IPS-11a (cell line): ENCODE data around the gene TOLLIP.
"Not testable (repeated sequence)": the region's sequence is repeated elsewhere in the genome, so short reads cannot be mapped to it uniquely, and the experiment has no call there.

Experiments
- H3K4me3 ChIP-seq: one replicate; pipeline ENCODE4 v1.5.1; 2013; ENCODE audit warnings: low read depth, low read length, control low read depth

TOLLIP gene

DNA sequence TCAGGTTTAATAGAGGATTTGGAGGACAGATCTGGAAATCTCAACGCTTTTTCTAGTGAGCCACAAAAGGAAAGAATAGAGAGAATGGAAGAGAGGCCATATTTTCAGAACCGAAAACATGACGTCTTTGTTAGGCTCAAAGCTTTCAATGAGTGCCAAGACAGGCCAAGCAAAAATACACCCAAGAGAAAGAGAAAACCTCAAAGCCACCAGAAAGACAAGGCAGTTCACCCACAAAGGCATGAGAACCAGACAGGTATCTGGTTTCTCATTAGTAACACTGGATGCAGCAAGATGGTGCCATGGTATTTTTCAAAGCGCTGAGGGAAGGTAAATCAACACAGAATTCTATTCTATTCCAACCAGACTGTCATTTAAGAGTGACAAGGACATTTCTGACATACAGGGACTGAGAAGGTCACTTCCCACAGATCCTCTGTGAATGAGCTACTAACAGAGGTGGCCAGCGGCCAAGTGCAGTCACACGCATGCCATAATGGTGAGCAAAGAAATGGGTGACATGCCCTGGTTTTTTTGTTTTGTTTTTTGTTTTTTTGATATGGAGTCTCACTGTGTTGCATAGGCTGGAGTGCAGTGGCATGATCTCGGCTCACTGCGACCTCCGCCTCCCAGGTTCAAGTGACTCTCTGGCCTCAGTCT is 41.9 kb downstream of the TOLLIP start:
- no peak overlapping the region for H3K4me3 ChIP-seq

DNA sequence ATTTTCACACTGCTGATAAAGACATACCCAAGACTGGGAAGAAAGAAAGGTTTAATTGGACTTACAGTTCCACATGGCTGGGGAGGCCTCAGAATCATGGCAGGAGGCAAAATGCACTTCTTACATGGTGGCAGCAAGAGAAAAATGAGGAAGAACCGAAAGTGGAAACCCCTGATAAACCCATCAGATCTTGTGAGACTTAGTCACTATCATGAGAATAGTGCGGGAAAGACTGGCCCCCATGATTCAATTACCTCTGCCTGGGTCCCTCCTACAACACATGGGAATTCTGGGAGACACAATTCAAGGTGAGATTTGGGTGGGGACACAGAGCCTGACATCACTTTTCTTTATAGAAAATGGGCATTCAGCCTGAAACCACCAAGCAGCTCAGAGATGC is 42.5 kb downstream of the TOLLIP start:
- not testable (repeated sequence) for H3K4me3 ChIP-seq

DNA sequence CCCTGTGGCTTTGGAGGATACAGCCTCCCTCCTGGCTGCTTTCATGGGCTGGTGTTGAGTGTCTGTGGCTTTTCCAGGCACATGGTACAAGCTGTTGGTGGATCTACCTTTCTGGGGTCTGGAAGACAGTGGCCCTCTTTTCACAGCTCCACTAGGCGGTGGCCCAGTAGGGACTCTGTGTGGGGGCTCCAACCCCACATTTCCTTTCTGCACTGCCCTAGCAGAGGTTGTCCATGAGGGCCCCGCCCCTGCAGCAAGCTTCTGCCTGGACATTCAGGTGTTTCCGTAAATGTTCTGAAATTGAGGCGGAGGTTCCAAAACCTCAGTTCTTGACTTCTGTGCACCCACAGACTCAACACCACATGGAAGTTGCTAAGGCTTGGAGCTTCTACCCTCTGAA is 44.0 kb downstream of the TOLLIP start:
- H3K4me3 ChIP-seq: not testable (repeated sequence)

DNA sequence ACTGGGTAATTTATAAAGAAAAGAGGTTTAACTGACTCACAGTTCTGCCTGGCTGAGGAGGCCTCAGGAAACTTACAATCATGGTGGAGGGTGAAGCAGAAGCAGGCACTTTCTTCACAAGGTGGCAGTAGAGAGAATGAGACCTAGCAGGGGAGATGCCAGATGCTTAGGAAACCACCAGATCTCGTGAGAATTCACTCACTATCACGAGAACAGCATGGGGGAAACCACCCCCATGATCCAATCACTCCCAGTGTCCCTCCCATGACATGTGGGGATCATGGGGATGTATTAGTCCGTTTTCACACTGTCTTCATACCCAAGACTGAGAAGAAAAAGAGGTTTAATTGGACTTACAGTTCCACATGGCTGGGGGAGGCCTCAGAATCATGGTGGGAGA is 45.0 kb downstream of the TOLLIP start:
- not testable (repeated sequence) for H3K4me3 ChIP-seq

DNA sequence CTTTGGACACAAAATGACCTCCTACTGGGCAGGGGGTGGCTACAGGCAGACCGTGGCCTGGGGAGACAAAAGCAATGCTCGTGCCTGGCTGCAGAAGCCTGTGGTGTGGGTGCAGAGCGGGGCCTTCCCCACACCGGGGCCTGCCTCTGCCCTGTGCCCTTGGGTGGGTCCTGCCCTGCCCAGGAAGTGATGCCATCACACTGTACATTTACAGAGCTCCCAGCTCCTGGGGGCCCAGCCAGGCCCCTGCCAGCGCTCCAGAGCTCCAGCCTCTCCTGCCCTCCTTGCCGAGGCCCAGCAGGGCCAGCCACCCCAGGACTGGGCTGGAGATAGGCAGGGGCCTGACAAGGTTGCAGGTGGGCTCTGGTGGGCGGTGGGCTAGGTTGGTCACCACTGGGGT is 46.4 kb downstream of the TOLLIP start:
- no peak overlapping the region for H3K4me3 ChIP-seq

DNA sequence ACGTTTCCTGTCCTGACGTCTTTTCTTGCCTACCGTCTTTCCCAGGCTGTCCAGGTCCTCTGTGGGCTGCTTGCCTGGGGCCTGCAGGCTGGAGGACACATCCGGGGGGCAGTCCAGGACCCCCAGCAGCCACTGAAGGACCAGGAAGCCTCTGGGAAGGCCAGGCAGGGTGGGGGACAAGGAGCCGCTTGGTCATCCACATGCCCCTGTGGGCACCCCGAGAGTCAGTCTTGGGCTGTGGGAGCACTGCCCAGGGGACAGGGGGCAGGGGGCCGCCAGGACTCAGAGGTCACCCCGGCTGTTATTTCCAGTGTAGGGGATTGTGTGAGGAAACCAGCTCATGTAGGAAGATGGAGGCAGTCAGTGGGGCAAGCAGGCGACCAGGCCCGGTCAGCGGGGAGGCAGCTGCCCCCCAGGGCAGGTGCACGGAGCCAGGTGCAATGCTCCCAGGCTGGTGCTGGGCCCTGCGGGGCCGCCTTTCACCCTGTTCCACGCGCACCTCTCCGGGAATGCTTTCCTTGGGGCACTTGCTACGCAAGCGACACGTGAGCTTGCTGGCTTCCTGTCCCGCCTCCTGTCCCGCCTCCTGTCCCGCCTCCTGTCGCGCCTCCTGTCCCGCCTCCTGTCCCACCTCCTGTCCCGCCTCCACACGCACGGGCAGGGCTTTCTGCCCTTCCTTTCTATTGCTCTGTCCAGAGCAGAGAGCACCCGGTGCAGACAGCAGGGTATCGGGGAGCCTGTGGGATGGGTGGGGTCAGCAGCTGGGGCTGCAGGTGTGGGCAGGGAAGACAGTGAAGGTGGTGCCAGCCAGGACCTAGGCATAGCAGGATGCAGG is 47.0 kb downstream of the TOLLIP start:
- H3K4me3 ChIP-seq: peak overlapping the region; percentile 24

DNA sequence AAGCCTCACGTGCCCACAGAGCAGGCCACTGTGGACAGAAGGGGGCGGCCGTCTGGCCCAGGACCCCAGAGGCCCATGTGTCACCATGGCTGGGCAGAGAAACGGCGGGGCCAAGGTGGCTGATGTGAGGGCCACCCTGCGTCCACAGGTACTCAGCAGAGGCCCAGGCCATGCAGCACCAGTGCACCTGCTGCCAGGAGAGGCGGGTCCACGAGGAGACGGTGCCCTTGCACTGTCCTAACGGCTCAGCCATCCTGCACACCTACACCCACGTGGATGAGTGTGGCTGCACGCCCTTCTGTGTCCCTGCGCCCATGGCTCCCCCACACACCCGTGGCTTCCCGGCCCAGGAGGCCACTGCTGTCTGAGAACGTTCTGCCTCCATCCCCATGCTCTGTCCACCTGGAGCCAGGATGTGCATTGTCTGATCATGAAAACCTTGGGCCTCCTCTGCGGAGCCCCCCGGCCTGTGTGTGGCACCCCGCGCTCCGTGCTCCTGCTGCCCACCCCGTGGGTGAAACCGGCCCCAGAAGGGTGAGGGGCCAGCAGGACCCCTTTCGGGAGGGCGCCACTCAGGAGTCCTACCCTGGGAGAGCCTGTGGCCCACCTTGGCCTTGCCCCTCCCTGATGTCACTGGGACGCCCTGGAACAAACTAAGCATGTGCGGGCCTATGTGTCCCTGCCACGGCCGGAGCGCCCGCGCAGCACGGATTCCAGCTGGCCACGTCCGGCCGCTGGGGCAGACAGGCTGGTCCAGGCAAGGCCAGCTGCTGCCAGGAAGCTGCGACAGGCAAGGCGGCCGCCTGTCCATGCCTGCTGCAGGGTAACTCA is 48.0 kb downstream of the TOLLIP start:
- H3K4me3 ChIP-seq: no peak overlapping the region

DNA sequence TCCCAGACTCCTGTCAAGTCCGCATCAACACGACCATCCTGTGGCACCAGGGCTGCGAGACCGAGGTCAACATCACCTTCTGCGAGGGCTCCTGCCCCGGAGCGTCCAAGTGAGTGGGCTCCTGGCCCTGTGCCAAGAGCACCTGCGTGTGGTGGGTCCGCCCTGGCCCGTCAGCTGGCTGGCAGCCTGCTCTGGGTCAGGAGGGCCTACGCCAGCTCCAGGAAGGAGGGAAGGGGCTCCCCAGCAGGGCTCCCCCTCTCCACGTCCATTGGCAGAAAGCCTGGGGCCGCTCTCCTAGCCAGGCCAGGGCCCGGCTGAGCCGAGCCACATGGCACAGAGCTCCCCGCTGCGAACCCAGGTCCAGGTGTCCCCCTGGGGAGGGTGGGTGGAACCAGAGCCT is 48.8 kb downstream of the TOLLIP start:
- H3K4me3 ChIP-seq: no peak overlapping the region

DNA sequence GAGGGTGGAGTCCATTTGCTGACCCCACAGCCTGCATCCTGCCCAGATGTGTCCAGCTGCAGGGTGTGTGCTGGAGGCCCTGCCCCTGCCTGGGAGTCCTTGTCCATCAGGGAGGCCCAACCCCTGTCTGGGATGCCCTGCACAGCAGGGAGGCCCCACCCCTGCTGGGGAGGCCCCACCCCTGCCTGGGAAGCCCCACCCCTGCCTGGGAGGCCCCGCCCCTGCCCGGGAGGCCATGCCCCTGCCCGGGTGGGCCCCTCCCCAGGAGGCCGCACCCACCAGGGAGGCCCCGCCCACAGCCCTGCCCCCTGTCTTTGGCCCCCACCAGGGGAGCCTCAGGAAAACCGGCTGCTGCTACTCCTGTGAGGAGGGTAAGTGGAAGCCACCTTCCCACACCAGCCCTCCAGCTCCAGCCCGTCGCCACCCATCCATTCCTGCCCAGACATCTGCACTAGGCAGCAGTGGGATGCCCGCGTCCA is 49.4 kb downstream of the TOLLIP start:
- no peak overlapping the region for H3K4me3 ChIP-seq

DNA sequence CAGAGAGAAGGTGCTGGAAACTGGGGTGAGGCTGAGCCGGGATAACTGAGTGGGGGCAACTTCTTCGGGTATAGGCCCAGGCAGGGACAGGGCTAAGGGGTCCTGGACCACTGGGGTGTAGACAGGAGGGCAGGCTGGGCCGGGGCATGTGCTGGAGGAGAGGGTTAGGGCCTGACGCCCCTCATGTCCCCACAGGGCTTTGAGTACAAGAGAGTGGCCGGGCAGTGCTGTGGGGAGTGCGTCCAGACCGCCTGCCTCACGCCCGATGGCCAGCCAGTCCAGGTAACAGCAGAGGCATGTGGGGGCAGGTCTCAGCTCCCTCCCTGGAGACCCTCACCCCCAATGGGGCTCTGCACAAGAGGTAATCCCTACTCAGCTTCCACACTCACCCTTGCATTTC is 49.9 kb downstream of the TOLLIP start:
- no peak overlapping the region for H3K4me3 ChIP-seq

DNA sequence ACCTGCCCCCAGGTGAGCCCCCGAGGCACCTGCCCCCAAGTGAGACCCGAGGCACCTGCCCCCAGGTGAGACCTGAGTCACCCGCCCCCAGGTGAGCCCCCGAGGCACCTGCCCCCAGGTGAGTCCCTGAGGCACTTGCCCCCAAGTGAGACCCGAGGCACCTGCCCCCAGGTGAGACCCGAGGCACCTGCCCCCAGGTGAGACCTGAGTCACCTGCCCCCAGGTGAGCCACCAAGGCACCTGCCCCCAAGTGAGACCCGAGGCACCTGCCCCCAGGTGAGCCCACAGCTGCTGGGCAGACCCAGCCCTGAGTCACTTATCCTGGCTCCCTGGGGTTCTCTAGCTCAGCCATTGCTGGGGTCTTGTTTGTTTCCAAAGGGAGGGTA is 50.4 kb downstream of the TOLLIP start:
- no peak overlapping the region for H3K4me3 ChIP-seq

DNA sequence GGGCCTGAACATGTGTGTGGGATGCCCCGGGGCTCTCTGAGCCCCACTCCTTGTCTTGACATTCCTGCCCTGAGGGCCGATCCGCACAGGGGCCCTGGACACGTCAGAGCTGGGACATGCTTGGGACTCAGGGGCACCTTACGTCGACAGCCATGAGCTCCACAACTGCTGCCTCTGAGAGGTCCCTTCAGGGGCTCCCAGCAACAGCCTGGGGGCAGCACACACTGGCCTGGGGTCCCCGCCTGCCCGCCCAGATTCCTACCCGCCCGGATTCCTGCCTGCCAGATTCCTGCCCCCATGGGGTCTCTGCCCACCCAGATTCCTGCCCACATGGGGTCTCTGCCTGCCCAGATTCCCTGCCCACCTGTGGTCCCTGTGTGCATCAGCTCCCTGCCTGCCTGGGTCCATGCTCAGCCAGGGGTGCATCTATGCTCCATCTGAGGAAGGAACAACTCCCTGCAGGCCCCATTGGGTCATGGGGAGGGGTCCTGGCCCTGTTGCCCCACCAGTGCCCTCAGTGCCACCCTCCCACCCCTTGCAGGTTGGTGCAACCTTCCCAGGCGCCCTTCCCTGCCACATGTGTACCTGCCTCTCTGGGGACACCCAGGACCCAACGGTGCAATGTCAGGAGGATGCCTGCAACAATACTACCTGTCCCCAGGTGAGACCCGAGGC is 50.9 kb downstream of the TOLLIP start:
- H3K4me3 ChIP-seq: no peak overlapping the region

DNA sequence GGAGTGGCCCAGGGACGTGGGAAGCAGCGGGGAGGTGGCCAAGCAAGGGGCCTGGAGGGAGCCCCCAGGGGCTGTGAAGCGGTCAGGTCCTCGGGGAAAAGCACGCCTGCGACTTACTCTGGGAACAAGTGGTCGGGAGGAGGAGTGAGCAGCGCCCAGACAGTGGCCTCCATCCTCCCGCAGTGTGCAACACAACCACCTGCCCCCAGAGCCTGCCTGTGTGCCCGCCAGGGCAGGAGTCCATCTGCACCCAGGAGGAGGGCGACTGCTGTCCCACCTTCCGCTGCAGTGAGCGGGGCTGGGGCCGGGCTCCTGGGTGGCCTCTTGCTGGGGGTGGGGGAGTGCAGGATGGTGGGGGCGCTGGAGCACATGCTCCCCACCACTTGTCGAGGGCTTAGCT is 51.5 kb downstream of the TOLLIP start:
- no peak overlapping the region for H3K4me3 ChIP-seq

DNA sequence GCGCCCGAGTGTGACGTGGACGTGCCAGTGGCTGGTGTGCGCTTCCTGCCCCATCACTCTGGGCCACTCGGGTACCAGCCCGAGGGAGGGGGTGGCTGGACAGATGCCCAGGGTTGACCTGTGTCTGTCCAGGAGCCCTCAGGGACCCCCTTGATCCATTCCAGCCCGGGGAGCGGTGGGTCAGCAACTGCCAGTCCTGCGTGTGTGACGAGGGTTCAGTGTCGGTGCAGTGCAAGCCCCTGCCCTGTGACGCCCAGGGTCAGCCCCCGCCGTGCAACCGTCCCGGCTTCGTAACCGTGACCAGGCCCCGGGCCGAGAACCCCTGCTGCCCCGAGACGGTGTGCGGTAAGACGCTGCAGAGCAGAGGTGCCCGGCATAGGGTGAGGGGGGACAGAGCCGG is 52.1 kb downstream of the TOLLIP start:
- H3K4me3 ChIP-seq: no peak overlapping the region

DNA sequence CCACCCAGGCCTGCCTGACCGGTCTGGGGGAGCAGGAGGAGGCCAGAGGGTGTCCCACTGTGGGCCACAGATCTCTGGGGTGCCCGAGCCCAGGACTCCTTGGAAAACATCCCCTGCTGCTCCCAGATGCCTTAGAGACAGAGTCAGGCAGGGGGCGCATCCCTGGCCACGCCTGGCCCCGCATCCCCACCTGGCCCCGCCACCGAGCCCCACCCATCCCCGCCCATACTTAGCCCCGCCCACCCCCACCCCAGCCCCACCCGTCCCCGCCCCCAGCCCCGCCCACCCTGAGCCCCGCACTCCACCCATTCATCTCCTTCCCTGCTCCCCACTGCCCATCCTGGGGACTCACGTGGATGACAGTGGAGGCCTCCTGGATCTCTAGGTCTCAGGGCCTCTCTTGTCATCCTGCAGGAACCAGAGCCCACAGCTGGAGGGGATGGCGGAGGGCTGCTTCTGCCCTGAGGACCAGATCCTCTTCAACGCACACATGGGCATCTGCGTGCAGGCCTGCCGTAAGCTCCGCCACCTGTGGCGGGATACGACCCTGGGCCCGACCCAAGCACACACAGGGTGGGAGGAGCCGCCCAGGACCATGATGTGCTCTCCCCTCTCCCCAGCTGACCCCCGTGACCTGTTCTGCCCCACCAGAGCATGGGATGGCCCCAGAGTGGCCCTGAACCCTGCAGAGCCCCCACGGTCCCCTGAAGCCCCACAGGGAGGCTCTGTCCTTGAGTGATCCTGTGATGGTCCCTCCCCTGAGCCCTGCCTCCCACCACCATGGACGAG is 53.0 kb downstream of the TOLLIP start:
- H3K4me3 ChIP-seq: no peak overlapping the region

DNA sequence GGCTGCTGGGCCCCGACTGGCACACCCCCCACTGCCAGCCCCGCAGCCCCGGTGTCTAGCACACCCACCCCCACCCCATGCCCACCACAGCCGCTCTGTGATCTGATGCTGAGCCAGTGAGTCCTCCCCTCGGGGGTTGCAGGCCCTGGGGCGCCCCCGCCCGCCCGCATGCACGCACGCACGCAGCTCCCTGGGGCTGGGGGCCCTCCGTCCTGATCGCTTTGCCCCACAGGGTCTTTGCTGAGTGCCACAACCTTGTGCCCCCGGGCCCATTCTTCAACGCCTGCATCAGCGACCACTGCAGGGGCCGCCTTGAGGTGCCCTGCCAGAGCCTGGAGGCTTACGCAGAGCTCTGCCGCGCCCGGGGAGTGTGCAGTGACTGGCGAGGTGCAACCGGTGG is 54.3 kb downstream of the TOLLIP start:
- H3K4me3 ChIP-seq: no peak overlapping the region

DNA sequence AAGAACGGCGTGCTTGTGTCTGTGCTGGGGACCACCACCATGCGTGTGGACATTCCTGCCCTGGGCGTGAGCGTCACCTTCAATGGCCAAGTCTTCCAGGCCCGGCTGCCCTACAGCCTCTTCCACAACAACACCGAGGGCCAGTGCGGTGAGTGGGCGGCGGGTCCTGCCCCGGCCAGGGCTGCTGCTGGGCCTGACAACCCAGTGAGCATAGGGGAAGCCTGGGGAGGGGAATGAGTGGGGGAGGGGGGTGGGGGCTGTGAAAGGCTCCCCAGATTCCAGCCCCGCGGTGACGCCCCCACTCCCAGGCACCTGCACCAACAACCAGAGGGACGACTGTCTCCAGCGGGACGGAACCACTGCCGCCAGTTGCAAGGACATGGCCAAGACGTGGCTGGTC is 54.7 kb downstream of the TOLLIP start:
- H3K4me3 ChIP-seq: no peak overlapping the region

DNA sequence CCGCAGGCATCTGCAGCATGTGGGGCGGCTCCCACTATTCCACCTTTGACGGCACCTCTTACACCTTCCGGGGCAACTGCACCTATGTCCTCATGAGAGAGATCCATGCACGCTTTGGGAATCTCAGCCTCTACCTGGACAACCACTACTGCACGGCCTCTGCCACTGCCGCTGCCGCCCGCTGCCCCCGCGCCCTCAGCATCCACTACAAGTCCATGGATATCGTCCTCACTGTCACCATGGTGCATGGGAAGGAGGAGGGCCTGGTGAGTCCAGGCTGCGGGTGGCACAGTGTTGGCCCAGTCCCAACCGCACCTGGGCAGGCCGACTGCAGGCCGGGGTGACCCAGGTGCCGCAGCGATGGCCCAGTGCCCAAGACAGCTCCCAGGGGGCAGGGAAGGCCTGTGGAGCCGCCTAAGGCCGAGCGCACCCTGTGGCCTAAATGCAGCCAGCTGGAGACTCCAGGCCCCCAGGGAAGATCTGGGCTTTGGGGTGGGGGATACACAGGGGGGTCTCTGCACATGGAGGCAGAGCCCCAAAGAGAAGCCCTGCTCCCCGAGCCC is 55.3 kb downstream of the TOLLIP start:
- H3K4me3 ChIP-seq: no peak overlapping the region

DNA sequence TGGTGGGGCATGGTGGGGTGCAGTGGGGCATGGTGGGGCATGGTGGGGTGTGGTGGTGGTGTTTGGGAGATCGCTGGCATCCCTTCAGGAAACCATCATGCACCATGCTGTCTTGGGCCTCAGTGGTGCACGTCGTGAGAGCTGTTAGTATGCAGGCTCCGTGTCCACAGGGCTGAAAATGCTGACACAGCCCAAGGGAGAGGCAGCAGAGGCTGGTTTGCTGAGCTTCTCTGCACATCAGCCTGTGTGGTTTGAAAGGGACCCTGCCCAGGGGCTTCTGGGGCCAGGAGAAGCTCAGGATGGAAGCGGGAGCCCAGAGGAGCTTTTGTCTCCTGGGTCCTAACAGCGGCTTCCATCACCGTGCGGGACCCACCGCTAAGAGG is 56.3 kb downstream of the TOLLIP start:
- no peak overlapping the region for H3K4me3 ChIP-seq
